Femur (tissue), 1 donor: ENCODE results near the gene GLIS1.
A peak's percentile ranks its signal among the peaks of the same experiment; 100 is the strongest.
"Not testable (repeated sequence)": the region's sequence is repeated elsewhere in the genome, so short reads cannot be mapped to it uniquely, and the experiment has no call there.

Source experiments
- DNase-seq: peaks from one replicate; pipeline ENCODE4 v3.0.0-alpha.2; 2017

The GLIS1 gene

DNA sequence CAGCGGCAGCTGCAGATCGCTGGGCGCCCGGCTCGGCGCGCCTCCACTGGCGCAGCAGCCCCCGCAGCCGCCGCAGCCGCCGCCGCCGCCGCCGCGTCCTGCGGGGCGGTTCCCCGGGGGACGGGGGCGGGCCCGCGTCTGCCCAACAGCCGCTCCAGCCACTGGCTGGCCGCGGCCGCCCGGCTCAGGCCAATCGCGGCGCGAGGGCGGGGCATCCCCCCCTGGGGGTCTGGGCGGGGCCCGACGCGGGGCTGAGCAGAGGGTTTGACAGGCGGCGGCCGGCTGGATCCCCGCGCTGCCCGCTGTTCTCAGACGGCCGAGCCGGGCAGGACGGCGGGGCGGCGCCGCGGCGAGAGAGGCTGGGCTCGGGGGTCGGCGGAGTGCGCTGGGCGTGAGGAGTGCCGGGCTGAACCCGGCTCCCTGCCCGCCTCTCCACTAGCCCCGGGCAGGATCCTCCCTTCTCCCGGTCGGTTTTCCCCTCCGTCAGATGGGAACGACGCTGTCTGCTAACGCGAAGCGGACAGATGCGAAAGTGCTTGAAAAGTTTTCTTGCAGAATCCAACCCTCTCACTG is at the start of gene GLIS1:
Gene GLIS1 (minus strand): TSS at position 56 of the 573 bp plus-strand sequence. CDS start 1,100 bp downstream, outside the sequence.
- peak; percentile 90 for DNase-seq

DNA sequence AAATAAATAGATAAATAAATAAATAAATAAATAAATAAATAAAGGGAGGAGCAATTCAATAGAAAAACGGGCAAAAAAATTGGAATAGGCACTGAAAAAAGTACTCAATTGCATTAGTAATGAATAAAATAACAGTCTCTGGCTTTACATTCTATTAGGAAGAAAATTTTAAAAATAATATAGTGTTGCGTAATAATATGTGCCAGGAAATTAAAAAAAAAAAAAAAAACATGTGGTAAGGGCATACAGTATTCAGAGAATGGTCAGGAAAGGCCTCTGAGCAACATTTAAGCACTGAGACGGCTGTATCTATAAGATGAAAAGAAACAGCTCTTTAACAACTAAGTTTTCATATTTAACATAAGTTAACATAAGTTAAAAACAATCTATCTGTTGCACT is 48.7 kb upstream of the GLIS1 start:
- no peak for DNase-seq

DNA sequence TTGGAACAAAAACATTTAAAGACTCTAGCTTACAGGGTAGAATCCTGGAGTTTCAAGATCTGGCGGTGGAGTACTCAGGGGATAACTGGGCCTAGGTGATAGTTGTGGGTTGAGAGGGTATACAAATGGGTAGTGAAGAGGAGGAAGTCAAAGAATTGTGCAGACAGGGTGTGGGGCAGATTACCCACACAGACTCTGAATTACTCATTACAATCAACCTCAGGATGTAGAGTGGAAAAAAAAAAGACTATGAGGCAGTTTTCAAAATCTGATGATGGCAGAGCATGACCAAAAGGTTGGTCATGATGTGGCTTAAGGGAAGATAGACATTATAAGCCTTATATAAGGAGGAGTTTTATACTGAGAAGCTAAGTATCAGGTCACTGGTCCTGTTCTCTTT is 44.1 kb upstream of the GLIS1 start:
- no peak for DNase-seq

- no peak for DNase-seq
These were observed 42.7 kb upstream of the GLIS1 start for GRCh38 chr1:53781654-53782053.

DNA sequence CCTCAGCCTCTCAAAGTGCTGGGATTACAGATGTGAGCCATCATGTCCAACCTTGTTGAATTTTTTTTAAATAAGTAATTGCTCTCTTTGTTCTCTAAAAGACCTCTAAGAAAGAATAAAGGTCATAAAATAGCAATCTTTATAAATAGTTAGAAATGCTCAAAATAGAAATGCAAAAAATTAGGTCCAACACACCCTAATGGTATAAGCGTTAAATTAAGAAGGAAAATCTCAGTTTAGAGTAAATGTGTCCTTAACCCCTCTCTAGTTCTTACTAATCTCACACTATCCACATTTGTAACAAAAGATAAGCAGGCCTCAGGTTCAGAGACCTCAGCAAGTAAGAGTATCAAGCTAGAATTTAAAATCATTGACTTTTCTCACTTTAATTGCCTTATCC is 38.3 kb upstream of the GLIS1 start:
- no peak for DNase-seq

DNA sequence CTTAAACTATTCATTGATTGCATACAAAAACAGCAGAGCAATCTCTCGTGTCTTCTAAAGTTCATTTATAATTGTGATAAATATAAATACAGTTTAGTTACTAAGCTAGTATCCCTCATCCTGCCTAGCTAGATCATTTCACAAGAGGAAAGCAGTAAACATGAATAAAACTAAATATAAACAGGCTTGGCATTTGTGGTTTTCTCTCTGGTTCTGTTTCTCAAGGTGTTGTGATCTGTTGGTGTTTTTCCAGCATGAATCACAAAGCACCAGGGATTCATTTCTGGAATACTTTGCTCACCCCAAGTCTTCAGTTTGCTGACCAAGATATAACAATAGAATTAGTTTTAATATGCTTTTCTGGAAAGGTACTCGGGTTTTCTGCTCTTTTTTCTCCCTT is 32.7 kb upstream of the GLIS1 start:
- no peak for DNase-seq

DNA sequence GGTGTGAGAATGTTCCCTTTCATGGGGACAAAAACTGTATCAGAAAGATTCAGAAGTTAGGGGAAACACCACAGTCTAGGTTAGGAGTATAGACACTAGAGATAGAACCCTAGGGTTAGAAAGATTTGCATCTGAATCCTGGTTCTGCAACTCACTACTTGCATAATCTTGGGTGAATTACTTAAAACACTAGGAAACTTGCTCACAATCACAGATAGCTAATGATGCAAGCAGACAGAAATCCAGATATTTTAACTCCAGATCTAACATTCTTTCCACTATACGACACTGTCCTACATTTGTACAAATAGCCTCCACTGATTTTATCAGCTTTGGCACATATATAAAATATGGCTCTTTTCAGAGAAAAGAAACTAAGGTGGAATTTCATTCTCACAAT is 30.8 kb upstream of the GLIS1 start:
- no peak for DNase-seq

GRCh38 chr1:53769184-53769583 is 30.2 kb upstream of the GLIS1 start:
- no peak for DNase-seq

- DNase-seq = no peak
These were observed 28.0 kb upstream of the GLIS1 start for GRCh38 chr1:53766831-53767405.

DNA sequence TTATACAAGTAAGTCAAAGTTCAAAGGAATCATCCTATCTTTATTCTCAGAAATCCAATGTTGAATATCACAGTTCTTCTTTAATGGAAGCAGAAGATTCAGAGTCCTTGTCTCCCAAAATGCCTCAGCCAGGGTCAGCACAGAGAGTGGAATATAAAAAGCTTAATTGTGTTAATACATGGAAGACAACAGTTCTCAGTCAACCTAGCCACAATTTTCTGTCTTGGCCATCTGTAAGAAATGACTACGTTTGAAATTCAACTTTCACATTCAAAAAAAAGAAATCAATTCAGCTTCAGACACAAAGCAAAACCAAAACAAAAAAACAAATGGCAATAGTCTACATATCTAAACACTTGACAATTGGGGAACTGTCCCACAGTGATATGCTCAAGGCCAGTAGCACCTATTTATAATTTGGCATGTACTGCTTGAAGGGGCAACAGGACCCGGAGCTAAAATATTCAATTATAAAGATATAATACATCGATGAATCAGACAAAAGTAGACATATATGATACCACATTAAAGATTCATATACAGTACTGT is 27.3 kb upstream of the GLIS1 start:
- DNase-seq = no peak

DNA sequence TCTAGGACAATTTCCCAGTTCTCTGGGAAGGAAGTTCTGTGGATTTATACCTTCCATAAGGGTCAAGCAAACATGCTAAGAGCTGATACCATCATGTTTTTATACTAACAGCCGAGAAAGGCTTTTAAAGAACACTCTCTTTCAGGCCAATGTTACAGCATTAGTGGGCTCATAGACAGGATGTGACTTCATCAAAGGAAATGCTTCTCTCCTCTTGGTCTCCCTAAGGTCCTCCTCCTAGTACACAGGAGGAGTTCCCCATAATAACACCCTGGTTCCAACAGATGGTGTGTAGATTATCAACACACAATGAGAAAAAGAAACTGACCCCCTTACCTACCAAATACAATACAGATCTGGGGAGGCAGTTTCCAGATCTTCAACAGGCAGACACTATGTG is 26.7 kb upstream of the GLIS1 start:
- no peak for DNase-seq

DNA sequence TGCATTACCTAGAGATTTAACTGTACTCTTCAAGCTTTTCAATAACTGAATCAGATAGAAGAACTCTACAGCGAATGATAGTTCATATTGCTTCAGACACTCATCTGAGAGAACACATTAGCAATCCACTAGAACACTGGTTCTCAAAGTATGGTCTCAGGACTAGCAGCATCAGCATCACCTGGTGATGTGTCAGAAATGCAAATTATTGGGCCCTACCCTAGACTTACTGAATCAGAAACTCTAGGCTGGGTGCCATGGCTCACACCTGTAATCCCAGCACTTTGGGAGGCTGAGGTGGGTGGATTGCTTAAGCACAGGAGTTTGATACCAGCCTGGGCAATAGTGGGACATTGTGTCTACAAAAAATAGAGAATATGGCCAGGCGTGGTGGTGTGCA is 24.9 kb upstream of the GLIS1 start:
- no peak for DNase-seq

- no peak for DNase-seq
These were observed 24.5 kb upstream of the GLIS1 start for GRCh38 chr1:53763461-53763860.

GRCh38 chr1:53760497-53760896 is 21.5 kb upstream of the GLIS1 start:
- not testable (repeated sequence) for DNase-seq

DNA sequence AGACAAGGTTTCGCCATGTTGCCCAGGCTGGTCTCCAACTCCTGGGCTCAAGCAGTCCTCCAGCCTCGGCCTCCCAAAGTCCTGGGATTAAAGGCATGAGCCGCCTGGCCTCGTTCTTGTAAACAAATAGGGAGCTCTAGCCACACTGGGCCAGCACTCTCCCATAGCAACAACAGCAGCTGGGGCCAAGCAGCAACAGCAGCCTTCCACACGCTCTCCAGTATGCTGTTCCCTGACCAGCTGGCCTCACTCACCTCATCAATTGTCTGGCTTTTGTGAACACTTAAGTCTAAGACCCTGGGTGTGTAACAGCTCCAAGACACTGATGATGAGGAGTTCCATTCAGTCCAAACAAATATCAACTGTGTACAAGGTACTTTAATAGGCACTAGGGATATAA is 16.9 kb upstream of the GLIS1 start:
- no peak for DNase-seq

DNA sequence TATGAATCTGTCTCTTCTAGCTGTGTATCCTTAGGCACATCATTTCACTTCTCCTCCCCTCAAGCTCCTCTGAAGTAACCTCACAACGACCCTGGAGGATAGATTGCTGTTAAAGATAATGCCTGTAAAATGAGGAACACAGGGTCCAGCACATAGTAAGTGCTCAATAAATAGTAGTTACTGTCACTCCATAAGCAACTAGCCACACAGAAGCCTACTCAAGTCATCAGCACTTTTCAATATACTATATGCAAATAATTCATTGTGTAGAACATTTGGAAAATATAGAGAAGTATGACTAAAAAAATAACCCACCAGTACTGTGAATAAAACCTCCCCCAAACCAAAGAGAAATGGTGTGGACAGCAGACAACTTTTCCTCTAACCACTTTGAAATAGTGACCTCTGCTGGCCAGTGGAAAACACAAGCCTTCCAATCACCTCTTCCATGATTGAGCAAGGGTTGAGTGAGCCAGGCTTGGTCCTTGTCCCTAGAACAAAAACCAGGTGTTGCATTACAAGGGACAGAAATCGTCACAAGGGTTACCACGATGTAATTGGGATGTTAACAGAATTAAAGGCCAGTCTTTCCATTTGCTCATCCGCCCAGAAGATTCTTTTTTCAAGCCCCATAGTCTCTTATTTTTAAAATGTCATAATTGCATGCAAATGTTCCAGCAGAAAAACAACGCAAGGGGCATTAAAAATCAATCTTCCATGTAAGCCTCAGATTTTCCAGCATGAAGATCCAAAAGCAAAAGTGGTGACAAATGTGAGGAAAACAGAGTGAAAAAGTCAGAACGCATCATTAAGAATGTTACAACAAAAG is 15.7 kb upstream of the GLIS1 start:
- peak; percentile 43 for DNase-seq

GRCh38 chr1:53752281-53752680 is 13.3 kb upstream of the GLIS1 start:
- DNase-seq = no peak

GRCh38 chr1:53747841-53748240 is 8.9 kb upstream of the GLIS1 start:
- no peak for DNase-seq

- peak; percentile 27 for DNase-seq
These were observed 1.7 kb upstream of the GLIS1 start for GRCh38 chr1:53740621-53741105.

GRCh38 chr1:53738205-53739108 is 507 bp downstream of the GLIS1 start:
- no peak for DNase-seq

- no peak for DNase-seq
These were observed 1.2 kb downstream of the GLIS1 start for GRCh38 chr1:53737648-53738204.

GRCh38 chr1:53736290-53736689 is 2.7 kb downstream of the GLIS1 start:
- no peak for DNase-seq
